ENCODE results near the gene ULBP1. TPM values are rescaled to one million over a fixed set of nuclear protein-coding genes. Genes with fewer than 3 reads are reported as not detected.
"Not testable (repeated sequence)": the region's sequence is repeated elsewhere in the genome, so short reads cannot be mapped to it uniquely, and the experiment has no call there.

ULBP1 gene
- total and polyA plus RNA-seq, 7 donors, result 0.09 to 0.55 TPM; not detected in 5

GRCh38 chr6:149967591-149967990 is 3.8 kb downstream of the ULBP1 start:
- DNase-seq, result no peak
- 82 to 95% methylated on average over 4 of the region's 4 CpGs for WGBS, 2 donors
- intact Hi-C loops (cut with DNase I), result no loop called here

GRCh38 chr6:149967999-149968398 is 4.3 kb downstream of the ULBP1 start:
- H3K36me3 ChIP-seq; H3K9me3 ChIP-seq; H3K4me3 ChIP-seq; intact Hi-C loops (cut with DNase I); H3K27ac ChIP-seq: not testable (repeated sequence)
- H3K27me3 ChIP-seq, result peaks cover 22 to 93% (median 53%) of the 10 kb centered on the region in 3 donors
- WGBS, 2 donors, result 53 to 69% methylated on average over 2 of the region's 2 CpGs
- H3K4me1 ChIP-seq, result peaks cover 0 to 26% (median 26%) of the 10 kb centered on the region in 4 donors
- DNase-seq, result peak; percentile 38

More at GRCh38 chr6:149967591-149967990, 3.8 kb downstream of the ULBP1 start:
- Histone ChIP-seq H3K27ac (no peak overlapping the region), H3K4me1 (peaks cover 0 to 28% (median 26%) of the 10 kb centered on the region in 4 donors), H3K27me3 (peaks cover 22 to 93% (median 57%) of the 10 kb centered on the region in 3 donors), H3K9me3 (no peaks in the 10 kb centered on the region), H3K36me3 (no peaks in the 10 kb centered on the region), H3K4me3 (no peak overlapping the region)
- TF ChIP-seq EP300 (IDR thresholded peaks at IDR 0.05) (no peak), CTCF (IDR thresholded peaks at IDR 0.05) (no peak), POLR2AphosphoS5 (IDR thresholded peaks at IDR 0.05) (no peak), POLR2A (IDR thresholded peaks at IDR 0.05) (no peak)

- intact Hi-C loops (cut with DNase I); DNase-seq; H3K9me3 ChIP-seq; H3K36me3 ChIP-seq; H3K4me3 ChIP-seq; H3K27ac ChIP-seq: not testable (repeated sequence)
- peaks cover 0 to 18% (median 17%) of the 10 kb centered on the region in 4 donors for H3K4me1 ChIP-seq
- H3K27me3 ChIP-seq, result peaks cover 17 to 93% (median 44%) of the 10 kb centered on the region in 3 donors
- WGBS, 2 donors, result 72 to 82% methylated on average over 2 of the region's 2 CpGs
Measured at GRCh38 chr6:149968909-149969308, 5.2 kb downstream of the ULBP1 start.

GRCh38 chr6:149969635-149970034 is 5.9 kb downstream of the ULBP1 start:
- intact Hi-C loops (cut with DNase I), result no loop called here
- 75 to 80% methylated on average over 2 of the region's 2 CpGs for WGBS, 2 donors

GRCh38 chr6:149974394-149974793 is 10.7 kb downstream of the ULBP1 start:
- H3K4me3 ChIP-seq; DNase-seq; intact Hi-C loops (cut with DNase I); H3K36me3 ChIP-seq; H3K27ac ChIP-seq; H3K9me3 ChIP-seq; H3K4me1 ChIP-seq: not testable (repeated sequence)
- peaks cover 0 to 68% (median 2%) of the 10 kb centered on the region in 3 donors for H3K27me3 ChIP-seq
- WGBS, 2 donors, result 61 to 62% methylated on average over 6 of the region's 6 CpGs

More at GRCh38 chr6:149969635-149970034, 5.9 kb downstream of the ULBP1 start:
- TF ChIP-seq EP300 (IDR thresholded peaks at IDR 0.05), result no peak
- TF ChIP-seq POLR2AphosphoS5 (IDR thresholded peaks at IDR 0.05), result no peak
- TF ChIP-seq POLR2A (IDR thresholded peaks at IDR 0.05), result no peak
- TF ChIP-seq CTCF (IDR thresholded peaks at IDR 0.05), result no peak
- Histone ChIP-seq H3K4me1 (peaks cover 0 to 11% (median 10%) of the 10 kb centered on the region in 4 donors), H3K36me3 (no peaks in the 10 kb centered on the region), H3K4me3 (no peak overlapping the region), H3K9me3 (no peaks in the 10 kb centered on the region), H3K27me3 (peaks cover 10 to 93% (median 36%) of the 10 kb centered on the region in 3 donors), H3K27ac (no peak overlapping the region)
- peak; percentile 30 for DNase-seq

- no peaks in the 10 kb centered on the region for H3K4me1 ChIP-seq
- no peaks in the 10 kb centered on the region for H3K9me3 ChIP-seq
- no peak for TF ChIP-seq EP300 (IDR thresholded peaks at IDR 0.05)
- no peak for TF ChIP-seq CTCF (IDR thresholded peaks at IDR 0.05)
- TF ChIP-seq POLR2A (IDR thresholded peaks at IDR 0.05), result no peak
- TF ChIP-seq POLR2AphosphoS5 (IDR thresholded peaks at IDR 0.05), result no peak
- H3K36me3 ChIP-seq, result no peaks in the 10 kb centered on the region
- DNase-seq, result no peak
- no peak overlapping the region for H3K4me3 ChIP-seq
- H3K27me3 ChIP-seq, result peaks cover 0 to 67% (median 2%) of the 10 kb centered on the region in 3 donors
- WGBS, 2 donors, result 37 to 42% methylated on average over 3 of the region's 3 CpGs
- H3K27ac ChIP-seq, result no peak overlapping the region
- intact Hi-C loops (cut with DNase I), result no loop called here
Measured at GRCh38 chr6:149974825-149975224, 11.1 kb downstream of the ULBP1 start.
